BJ (cell line): ENCODE results near the gene CPEB4. TPM values are rescaled to one million over a fixed set of nuclear protein-coding genes. Genes with fewer than 3 reads are reported as not detected.

Experiments used
- CTCF ChIA-PET: fragments of 350-600 bp; formaldehyde crosslinking; extraction: SDS; loops from one replicate; lab custom pipeline; 2021; ENCODE audit warnings: antibody characterized with exemption, inconsistent platforms; lab: Yijun Ruan, JAX
- POLR2A ChIA-PET: fragments of 300-600 bp; sonication (Branson Sonifier 250); formaldehyde crosslinking; extraction: SDS; loops from one replicate; lab custom pipeline; 2021; ENCODE audit warnings: antibody characterized with exemption; lab: Charles Lee
- DNase-seq: peaks from one replicate; pipeline ENCODE4 v3.0.0-alpha.2; 2011; ENCODE audit warnings: low read depth
- H3K27me3 ChIP-seq: 2 replicates; pipeline ENCODE4 v1.6.0; 2011; ENCODE audit warnings: low read length; ENCODE audit not compliant: control insufficient read depth, insufficient read depth
- H3K36me3 ChIP-seq: 2 replicates; pipeline ENCODE4 v1.5.1; 2011; ENCODE audit warnings: low read length; ENCODE audit not compliant: control insufficient read depth, insufficient read depth
- H3K4me3 ChIP-seq: 2 replicates; pipeline ENCODE4 v1.5.1; 2011; ENCODE audit warnings: low read depth, mild to moderate bottlenecking, control low read depth, low read length
- CTCF ChIP-seq: IDR thresholded peaks from 2 replicates; pipeline ENCODE4 v1.5.1; 2011; ENCODE audit warnings: low read depth, mild to moderate bottlenecking, control low read depth, inconsistent platforms, low read length, moderate library complexity; ENCODE audit not compliant: insufficient read depth
- polyA plus RNA-seq: library from polyadenylated mRNA; depleted of rRNA; stranded (reverse); fragments of >200 nt; gene quantifications from 2 replicates; pipeline ENCODE4 v1.2.3, GENCODE V29; 2011

CPEB4 gene
- polyA plus RNA-seq, 1 experiment, result 16.4 TPM

GRCh38 chr5:173903396-173904140 lies 15.4 kb downstream of the CPEB4 start:
- CTCF ChIA-PET, result interaction anchor here (1.3 kb wide), 1 partner anchor 13 kb away, joined by 4 read pairs; no protein-coding TSS in a partner anchor
- no peak for DNase-seq
- H3K4me3 ChIP-seq, result no peak overlapping the region
- no peaks in the 10 kb centered on the region; the same call in 1 of the 2 replicates for H3K36me3 ChIP-seq
- POLR2A ChIA-PET, result interaction anchor here (0.7 kb wide), 1 partner anchor 13 kb away, joined by 3 read pairs; no protein-coding TSS in a partner anchor
- no peaks in the 10 kb centered on the region for H3K27me3 ChIP-seq
- no peak for TF ChIP-seq CTCF

- no peaks in the 10 kb centered on the region for H3K27me3 ChIP-seq
- no peaks in the 10 kb centered on the region; the same call in 1 of the 2 replicates for H3K36me3 ChIP-seq
- ChIA-PET CTCF (interaction anchor here (1.3 kb wide), 1 partner anchor 14 kb away, joined by 4 read pairs; no protein-coding TSS in a partner anchor), POLR2A (no interaction called here)
- no peak for DNase-seq
- TF ChIP-seq CTCF, result no peak
- no peak overlapping the region for H3K4me3 ChIP-seq
Observed at GRCh38 chr5:173904151-173904550, 16.0 kb downstream of the CPEB4 start.

- ChIA-PET POLR2A (no interaction called here), CTCF (no interaction called here)
- Histone ChIP-seq H3K4me3 (no peak overlapping the region), H3K36me3 (no peaks in the 10 kb centered on the region; the same call in 1 of the 2 replicates), H3K27me3 (no peaks in the 10 kb centered on the region)
- no peak for TF ChIP-seq CTCF
- DNase-seq, result no peak
Observed at GRCh38 chr5:173907284-173907683, 19.1 kb downstream of the CPEB4 start.

GRCh38 chr5:173907686-173908371 lies 19.7 kb downstream of the CPEB4 start:
- ChIA-PET POLR2A (no interaction called here), CTCF (interaction anchor here (0.6 kb wide), 1 partner anchor 215 kb away, joined by 3 read pairs; no protein-coding TSS in a partner anchor)
- no peak for TF ChIP-seq CTCF
- Histone ChIP-seq H3K36me3 (no peaks in the 10 kb centered on the region; the same call in 1 of the 2 replicates), H3K27me3 (no peaks in the 10 kb centered on the region), H3K4me3 (no peak overlapping the region)
- DNase-seq, result no peak

GRCh38 chr5:173909199-173909598 lies 21.1 kb downstream of the CPEB4 start:
- ChIA-PET POLR2A (no interaction called here), CTCF (interaction anchor here (0.6 to 1.4 kb wide), 2 partner anchors 9 to 268 kb away, joined by 3 to 5 read pairs; no protein-coding TSS in a partner anchor)
- no peak for DNase-seq
- no peak for TF ChIP-seq CTCF
- H3K4me3 ChIP-seq, result no peak overlapping the region
- no peaks in the 10 kb centered on the region; the same call in 1 of the 2 replicates for H3K36me3 ChIP-seq
- no peaks in the 10 kb centered on the region for H3K27me3 ChIP-seq
